ENCODE results near the gene YTHDC1.

- TF ChIP-seq, protein P1, sequence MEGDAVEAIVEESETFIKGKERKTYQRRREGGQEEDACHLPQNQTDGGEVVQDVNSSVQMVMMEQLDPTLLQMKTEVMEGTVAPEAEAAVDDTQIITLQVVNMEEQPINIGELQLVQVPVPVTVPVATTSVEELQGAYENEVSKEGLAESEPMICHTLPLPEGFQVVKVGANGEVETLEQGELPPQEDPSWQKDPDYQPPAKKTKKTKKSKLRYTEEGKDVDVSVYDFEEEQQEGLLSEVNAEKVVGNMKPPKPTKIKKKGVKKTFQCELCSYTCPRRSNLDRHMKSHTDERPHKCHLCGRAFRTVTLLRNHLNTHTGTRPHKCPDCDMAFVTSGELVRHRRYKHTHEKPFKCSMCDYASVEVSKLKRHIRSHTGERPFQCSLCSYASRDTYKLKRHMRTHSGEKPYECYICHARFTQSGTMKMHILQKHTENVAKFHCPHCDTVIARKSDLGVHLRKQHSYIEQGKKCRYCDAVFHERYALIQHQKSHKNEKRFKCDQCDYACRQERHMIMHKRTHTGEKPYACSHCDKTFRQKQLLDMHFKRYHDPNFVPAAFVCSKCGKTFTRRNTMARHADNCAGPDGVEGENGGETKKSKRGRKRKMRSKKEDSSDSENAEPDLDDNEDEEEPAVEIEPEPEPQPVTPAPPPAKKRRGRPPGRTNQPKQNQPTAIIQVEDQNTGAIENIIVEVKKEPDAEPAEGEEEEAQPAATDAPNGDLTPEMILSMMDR (IDR thresholded peaks at IDR 0.05 in 4 of 5, conservative IDR thresholded peaks at IDR 0.05 in 1 of 5), result no peak
- TF ChIP-seq POLR2A (IDR thresholded peaks at IDR 0.05), result no peak
Observed at GRCh38 chr4:68352791-68353190, 2.9 kb upstream of the YTHDC1 start.
